Choroid plexus epithelial cell (primary cell): ENCODE measurements around the gene CELA2B.

Source experiments
- DNase-seq: peaks from one replicate; pipeline ENCODE4 v3.0.0-alpha.2; 2010; ENCODE audit warnings: low read depth
- H3K4me3 ChIP-seq: 2 replicates; pipeline ENCODE4 v1.5.1; 2011; ENCODE audit warnings: low read depth, mild to moderate bottlenecking, control low read depth, low read length, moderate library complexity
- TF ChIP-seq, protein P1 (sequence below): conservative IDR thresholded peaks from 2 replicates; pipeline ENCODE4 v1.5.1; 2011; ENCODE audit warnings: low read depth, mild to moderate bottlenecking, control low read depth, inconsistent platforms, low read length, moderate library complexity

The CELA2B gene

DNA sequence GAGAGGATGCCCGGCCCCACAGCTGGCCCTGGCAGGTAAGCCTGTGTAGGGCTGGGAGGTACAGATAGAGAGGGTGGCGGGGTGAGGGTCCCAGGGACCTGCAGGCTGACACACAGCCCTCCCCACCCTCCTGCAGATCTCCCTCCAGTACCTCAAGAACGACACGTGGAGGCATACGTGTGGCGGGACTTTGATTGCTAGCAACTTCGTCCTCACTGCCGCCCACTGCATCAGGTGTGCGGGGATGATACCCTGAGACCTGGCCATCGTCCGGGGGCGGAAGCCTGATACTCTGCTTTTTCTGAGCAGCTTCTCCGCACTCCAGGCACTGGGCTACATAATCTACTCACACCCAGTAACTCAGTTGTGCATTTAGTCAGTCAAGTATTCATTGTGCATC, 35.5 kb upstream of the CELA2B start:
- no peak overlapping the region for H3K4me3 ChIP-seq
- no peak for DNase-seq
- TF ChIP-seq, protein P1, sequence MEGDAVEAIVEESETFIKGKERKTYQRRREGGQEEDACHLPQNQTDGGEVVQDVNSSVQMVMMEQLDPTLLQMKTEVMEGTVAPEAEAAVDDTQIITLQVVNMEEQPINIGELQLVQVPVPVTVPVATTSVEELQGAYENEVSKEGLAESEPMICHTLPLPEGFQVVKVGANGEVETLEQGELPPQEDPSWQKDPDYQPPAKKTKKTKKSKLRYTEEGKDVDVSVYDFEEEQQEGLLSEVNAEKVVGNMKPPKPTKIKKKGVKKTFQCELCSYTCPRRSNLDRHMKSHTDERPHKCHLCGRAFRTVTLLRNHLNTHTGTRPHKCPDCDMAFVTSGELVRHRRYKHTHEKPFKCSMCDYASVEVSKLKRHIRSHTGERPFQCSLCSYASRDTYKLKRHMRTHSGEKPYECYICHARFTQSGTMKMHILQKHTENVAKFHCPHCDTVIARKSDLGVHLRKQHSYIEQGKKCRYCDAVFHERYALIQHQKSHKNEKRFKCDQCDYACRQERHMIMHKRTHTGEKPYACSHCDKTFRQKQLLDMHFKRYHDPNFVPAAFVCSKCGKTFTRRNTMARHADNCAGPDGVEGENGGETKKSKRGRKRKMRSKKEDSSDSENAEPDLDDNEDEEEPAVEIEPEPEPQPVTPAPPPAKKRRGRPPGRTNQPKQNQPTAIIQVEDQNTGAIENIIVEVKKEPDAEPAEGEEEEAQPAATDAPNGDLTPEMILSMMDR: no peak

DNA sequence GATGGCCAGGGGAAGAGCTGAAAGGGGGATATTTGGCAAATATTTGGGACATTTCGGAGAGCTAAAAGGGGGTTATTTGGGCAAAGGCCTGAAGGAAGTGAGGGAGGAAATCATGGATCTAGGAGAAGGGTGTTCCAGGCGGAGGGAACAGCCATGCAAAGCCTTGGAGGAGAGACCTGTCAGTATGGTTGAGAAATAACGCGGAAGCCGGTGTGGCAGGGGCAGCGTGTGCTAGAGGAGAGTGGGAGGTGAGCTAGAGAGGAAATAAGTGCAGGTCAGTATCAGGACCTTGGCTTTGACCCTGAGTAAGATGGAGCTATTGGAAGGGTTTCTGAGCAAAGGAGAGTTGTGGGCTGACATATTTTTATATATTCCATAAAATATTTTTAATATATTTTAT, 34.7 kb upstream of the CELA2B start:
- no peak overlapping the region for H3K4me3 ChIP-seq
- DNase-seq: no peak
- TF ChIP-seq, protein P1: no peak

DNA sequence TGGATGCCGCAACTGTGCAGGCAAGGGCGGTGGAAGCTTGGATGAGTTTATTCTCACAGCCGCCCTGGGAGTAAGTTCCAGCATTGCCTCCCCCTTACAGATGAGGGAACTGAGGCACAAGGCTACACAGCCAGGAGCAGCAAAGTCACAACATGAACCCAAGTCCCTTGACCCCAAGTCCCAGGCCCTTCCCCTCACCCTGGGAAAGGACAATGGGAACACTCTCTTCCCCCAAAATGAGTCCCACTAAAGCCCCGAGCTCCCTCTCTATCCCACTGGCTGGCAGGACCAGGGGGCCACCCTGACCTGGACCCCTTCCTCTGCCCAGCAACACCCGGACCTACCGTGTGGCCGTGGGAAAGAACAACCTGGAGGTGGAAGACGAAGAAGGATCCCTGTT, 33.8 kb upstream of the CELA2B start:
- TF ChIP-seq, protein P1: no peak
- H3K4me3 ChIP-seq: no peak overlapping the region
- no peak for DNase-seq

DNA sequence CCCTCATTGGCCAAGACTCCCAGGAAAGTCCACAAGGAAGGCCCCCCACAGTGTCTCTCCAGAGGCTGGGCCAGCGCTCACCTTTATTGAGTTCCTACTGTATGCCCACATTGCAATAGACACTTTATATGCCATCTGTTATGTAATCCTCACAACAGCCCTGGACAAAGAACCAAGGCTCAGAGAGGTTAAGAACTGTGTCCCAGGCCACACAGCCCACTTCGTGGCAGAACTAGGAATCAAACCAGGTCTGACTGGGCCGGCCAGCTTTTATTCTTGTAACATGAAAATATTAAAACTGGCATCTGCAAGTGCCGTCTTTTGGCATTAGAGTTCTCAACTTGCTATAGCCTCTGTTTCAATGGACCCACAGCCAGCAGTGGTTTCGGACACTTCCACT, 33.1 kb upstream of the CELA2B start:
- H3K4me3 ChIP-seq: no peak overlapping the region
- TF ChIP-seq, protein P1: no peak
- no peak for DNase-seq

DNA sequence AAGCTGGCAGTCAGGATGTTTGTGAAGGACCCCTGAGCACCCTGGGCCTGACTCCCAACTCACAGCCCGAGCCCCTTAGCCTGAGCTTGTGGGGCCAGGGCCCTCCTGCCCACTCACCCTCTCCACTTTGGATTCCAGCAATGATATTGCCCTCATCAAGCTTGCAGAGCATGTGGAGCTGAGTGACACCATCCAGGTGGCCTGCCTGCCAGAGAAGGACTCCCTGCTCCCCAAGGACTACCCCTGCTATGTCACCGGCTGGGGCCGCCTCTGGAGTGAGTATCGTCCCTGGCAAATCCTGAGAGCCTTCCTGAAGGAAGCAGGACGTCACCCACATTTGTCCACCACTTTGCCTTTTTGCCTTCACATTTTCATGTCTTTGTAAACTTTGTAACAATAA, 32.6 kb upstream of the CELA2B start:
- H3K4me3 ChIP-seq: no peak overlapping the region
- DNase-seq: no peak
- TF ChIP-seq, protein P1: no peak

DNA sequence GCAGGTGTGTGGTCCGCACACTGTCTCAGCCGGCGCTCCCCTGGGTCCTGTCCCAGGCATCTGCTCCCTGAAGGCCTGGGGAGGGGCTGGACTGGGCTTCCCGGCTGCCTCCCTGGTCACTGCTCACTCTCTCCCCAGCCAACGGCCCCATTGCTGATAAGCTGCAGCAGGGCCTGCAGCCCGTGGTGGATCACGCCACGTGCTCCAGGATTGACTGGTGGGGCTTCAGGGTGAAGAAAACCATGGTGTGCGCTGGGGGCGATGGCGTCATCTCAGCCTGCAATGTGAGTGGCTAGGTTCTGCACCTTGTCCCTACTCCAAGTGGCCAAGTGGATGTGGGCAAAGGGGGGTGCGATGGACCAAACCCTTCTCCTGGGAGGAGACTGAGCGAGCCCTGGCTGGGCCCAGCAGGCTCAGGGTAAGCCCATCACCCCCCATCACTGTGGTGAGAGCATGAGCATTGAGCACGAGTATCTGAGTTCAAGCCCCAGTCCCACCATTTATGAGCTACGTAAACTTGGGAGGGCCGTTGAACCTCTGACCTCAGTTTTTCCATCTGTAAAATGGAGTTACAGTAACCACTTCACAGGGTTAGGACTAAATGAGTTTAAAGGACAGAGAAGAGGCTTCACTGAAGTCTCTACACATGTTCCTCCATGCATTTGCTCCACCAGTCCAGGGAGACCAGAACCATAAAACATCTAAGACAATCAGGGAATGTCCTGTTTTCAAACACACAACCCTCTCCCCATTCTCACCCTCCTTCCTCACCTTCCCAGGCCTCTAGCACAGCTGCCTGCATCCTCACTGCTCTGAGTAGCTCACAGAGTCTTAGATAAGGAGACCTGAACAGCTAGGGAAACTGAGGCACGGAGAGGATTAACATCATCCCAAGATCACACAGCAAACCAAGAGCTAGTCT, 31.2 kb upstream of the CELA2B start:
- H3K4me3 ChIP-seq: no peak overlapping the region
- no peak for DNase-seq
- TF ChIP-seq, protein P1: no peak
